Measurements from ENCODE around the gene STIP1. TPM values are rescaled to one million over a fixed set of nuclear protein-coding genes. Genes with fewer than 3 reads are reported as not detected.

Gene STIP1
- total and polyA plus RNA-seq, 4 donors, result 22.6 to 58.1 (median 42.5) TPM

DNA sequence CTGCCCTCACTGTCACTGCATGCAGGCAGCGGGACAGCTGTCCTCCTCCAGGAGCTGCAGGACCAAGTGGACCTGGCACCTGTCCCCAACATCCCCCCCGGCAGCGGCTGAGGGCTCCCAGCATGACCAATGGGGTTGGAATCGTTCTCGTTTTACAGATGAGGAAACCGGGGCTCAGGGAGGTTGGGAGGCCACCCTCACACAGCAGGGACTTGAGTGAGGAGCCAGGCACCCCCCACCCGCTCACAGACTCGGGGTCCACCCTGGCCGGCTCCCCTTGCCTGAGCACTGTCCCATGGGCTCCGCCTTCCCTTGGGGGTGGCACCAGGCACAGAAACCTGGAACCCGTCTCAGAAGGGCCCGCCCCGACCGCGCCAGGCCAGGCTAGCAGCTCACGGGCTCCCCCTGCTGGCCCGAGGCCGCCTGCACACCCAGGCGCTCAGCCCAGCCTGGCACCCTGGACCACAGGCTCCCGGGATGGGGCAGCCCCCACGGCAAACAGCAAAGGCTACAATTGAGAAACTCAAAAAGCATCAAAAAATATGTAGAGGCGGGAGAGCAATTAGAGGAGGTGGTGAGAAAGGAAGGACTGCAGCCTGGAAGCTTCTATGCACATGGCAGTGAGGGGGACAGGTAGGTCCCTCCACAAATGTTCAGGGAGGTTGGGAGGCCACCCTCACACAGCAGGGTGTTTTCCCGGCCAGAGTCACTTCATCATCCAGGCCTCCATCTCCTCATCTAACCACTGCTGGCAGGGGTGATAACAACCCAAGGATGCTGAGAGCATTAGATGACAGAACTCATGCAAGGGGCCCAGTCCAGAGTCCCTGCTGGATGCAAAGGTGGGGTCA, 32.9 kb upstream of the STIP1 start:
- Histone ChIP-seq H3K4me1 (ENCODE audit: control insufficient read depth in 4 of 4, insufficient read depth in 4 of 4, low read length in 3 of 4) (peaks cover 7 to 26% (median 16%) of the 10 kb centered on the region in 4 donors), H3K27me3 (ENCODE audit: control insufficient read depth in 4 of 4, insufficient read depth in 4 of 4, low read length in 3 of 4) (no peaks in the 10 kb centered on the region), H3K9me3 (ENCODE audit: control insufficient read depth in 4 of 4, low read length in 3 of 4) (no peaks in the 10 kb centered on the region), H3K9ac (ENCODE audit: low read depth in 1 of 2, low read length in 2 of 2) (no peak overlapping the region), H3K36me3 (ENCODE audit: control insufficient read depth in 4 of 4, insufficient read depth in 3 of 4, low read depth in 1 of 4, low read length in 3 of 4) (no peaks in the 10 kb centered on the region), H3K4me3 (ENCODE audit: low read depth in 1 of 3, low read length in 3 of 3) (no peak overlapping the region), H3K27ac (ENCODE audit: low read depth in 1 of 2, low read length in 2 of 2) (no peak overlapping the region)
- TF ChIP-seq RAD21 (IDR thresholded peaks at IDR 0.05), result peak; percentile 79 to 90
- TF ChIP-seq, protein P1, sequence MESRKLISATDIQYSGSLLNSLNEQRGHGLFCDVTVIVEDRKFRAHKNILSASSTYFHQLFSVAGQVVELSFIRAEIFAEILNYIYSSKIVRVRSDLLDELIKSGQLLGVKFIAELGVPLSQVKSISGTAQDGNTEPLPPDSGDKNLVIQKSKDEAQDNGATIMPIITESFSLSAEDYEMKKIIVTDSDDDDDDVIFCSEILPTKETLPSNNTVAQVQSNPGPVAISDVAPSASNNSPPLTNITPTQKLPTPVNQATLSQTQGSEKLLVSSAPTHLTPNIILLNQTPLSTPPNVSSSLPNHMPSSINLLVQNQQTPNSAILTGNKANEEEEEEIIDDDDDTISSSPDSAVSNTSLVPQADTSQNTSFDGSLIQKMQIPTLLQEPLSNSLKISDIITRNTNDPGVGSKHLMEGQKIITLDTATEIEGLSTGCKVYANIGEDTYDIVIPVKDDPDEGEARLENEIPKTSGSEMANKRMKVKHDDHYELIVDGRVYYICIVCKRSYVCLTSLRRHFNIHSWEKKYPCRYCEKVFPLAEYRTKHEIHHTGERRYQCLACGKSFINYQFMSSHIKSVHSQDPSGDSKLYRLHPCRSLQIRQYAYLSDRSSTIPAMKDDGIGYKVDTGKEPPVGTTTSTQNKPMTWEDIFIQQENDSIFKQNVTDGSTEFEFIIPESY (IDR thresholded peaks at IDR 0.05), result no peak
- TF ChIP-seq, protein P2, sequence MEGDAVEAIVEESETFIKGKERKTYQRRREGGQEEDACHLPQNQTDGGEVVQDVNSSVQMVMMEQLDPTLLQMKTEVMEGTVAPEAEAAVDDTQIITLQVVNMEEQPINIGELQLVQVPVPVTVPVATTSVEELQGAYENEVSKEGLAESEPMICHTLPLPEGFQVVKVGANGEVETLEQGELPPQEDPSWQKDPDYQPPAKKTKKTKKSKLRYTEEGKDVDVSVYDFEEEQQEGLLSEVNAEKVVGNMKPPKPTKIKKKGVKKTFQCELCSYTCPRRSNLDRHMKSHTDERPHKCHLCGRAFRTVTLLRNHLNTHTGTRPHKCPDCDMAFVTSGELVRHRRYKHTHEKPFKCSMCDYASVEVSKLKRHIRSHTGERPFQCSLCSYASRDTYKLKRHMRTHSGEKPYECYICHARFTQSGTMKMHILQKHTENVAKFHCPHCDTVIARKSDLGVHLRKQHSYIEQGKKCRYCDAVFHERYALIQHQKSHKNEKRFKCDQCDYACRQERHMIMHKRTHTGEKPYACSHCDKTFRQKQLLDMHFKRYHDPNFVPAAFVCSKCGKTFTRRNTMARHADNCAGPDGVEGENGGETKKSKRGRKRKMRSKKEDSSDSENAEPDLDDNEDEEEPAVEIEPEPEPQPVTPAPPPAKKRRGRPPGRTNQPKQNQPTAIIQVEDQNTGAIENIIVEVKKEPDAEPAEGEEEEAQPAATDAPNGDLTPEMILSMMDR (IDR thresholded peaks at IDR 0.05; ENCODE audit: low read depth, low read length, missing input control), result peak; percentile 96
- WGBS, result 22% methylated on average over 23 of the region's 23 CpGs
- peak; percentile 82 for DNase-seq (ENCODE audit: low spot score)

DNA sequence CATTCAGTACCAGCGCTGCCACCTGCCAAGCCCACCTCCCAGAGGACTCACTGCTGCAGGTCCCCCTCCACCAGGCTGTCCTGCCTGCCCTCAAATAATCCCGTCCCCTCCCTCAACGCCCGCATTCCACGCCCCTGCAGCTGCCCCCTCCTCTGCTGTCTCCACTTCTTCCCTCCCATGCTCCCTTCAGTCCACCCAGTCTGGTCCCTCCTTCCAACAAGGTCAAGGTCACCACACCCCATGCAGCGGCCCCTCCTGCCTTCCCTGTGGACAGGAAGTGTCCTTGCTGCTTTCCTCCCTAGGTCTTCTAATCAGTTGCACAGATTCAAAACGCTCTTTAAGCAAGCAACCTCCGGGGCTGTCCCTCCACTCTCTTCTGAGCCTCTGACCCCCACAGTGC, 32.2 kb upstream of the STIP1 start:
- no peak for DNase-seq (ENCODE audit: low spot score)
- no peak overlapping the region for H3K27ac ChIP-seq (ENCODE audit: low read depth in 1 of 2, low read length in 2 of 2)
- H3K9me3 ChIP-seq (ENCODE audit: control insufficient read depth in 4 of 4, low read length in 3 of 4), result no peaks in the 10 kb centered on the region
- 62% methylated on average over 8 of the region's 8 CpGs for WGBS
- H3K4me3 ChIP-seq (ENCODE audit: low read depth in 1 of 3, low read length in 3 of 3), result no peak overlapping the region
- peaks cover 0 to 2% (median 0%) of the 10 kb centered on the region in 4 donors for H3K36me3 ChIP-seq (ENCODE audit: control insufficient read depth in 4 of 4, insufficient read depth in 3 of 4, low read depth in 1 of 4, low read length in 3 of 4)
- peaks cover 7 to 26% (median 16%) of the 10 kb centered on the region in 4 donors for H3K4me1 ChIP-seq (ENCODE audit: control insufficient read depth in 4 of 4, insufficient read depth in 4 of 4, low read length in 3 of 4)
- no peak overlapping the region for H3K9ac ChIP-seq (ENCODE audit: low read depth in 1 of 2, low read length in 2 of 2)
- H3K27me3 ChIP-seq (ENCODE audit: control insufficient read depth in 4 of 4, insufficient read depth in 4 of 4, low read length in 3 of 4), result no peaks in the 10 kb centered on the region
- TF ChIP-seq RAD21 (IDR thresholded peaks at IDR 0.05), result no peak
- no peak for TF ChIP-seq GABPA (IDR thresholded peaks at IDR 0.05 in 1 of 2, conservative IDR thresholded peaks at IDR 0.05 in 1 of 2)
- TF ChIP-seq HNF4G (IDR thresholded peaks at IDR 0.05), result no peak
- TF ChIP-seq EGR1 (IDR thresholded peaks at IDR 0.05; ENCODE audit: low read depth in 2 of 2), result no peak
- no peak for TF ChIP-seq FOXA1 (IDR thresholded peaks at IDR 0.05)
- no peak for TF ChIP-seq NR2F2 (IDR thresholded peaks at IDR 0.05)
- no peak for TF ChIP-seq RXRA (IDR thresholded peaks at IDR 0.05)
- TF ChIP-seq, protein P1 (IDR thresholded peaks at IDR 0.05), result no peak
- no peak for TF ChIP-seq FOXA2 (IDR thresholded peaks at IDR 0.05)
- TF ChIP-seq, protein P3, sequence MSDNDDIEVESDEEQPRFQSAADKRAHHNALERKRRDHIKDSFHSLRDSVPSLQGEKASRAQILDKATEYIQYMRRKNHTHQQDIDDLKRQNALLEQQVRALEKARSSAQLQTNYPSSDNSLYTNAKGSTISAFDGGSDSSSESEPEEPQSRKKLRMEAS (IDR thresholded peaks at IDR 0.05), result no peak
- no peak for TF ChIP-seq YY1 (IDR thresholded peaks at IDR 0.05)
- no peak for TF ChIP-seq JUND (IDR thresholded peaks at IDR 0.05)
- no peak for TF ChIP-seq SP1 (IDR thresholded peaks at IDR 0.05)

Data from liver (tissue), 9 donors.